MM.1S (cell line): Measurements from ENCODE around the gene STN1.

Experiments used
- CTCF ChIP-seq: fragments of 300-600 bp; sonication (generic); IDR thresholded peaks from 2 replicates; pipeline ENCODE4 v1.5.1; 2016; ENCODE audit warnings: antibody characterized with exemption, low read length, mixed read lengths
- EZH2 ChIP-seq: fragments of 300-600 bp; sonication (generic); optimal IDR thresholded peaks from 2 replicates; pipeline ENCODE3; 2017; ENCODE audit warnings: low read depth, mild to moderate bottlenecking, antibody characterized with exemption, low read length, mixed read lengths

GRCh38 chr10:103852189-103852711, 65.7 kb downstream of the STN1 start:
- no peak for TF ChIP-seq CTCF
- no peak for TF ChIP-seq EZH2
